ENCODE results near the gene ATP5F1D.
A peak's percentile ranks its signal among the peaks of the same experiment; 100 is the strongest.

The ATP5F1D gene

DNA sequence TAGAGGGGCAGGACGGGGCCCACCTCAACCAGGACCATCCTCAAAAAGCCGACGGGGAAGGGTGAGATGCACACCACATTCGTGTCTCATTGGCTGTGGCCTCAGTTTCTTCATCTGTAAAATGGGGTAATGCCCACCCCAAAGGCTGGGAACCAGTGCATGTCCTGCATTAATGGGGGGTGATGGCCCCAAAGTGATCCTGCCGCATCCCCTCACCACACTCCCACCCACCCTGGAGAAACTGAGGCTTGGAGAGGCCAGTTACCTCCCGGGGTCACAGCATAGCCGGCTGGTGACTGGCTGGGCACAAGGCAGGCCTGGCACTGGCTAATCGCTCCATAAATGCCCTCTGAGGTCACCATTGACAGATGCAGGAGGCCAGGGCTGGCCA is 6.2 kb downstream of the ATP5F1D start:
- peak overlapping the region; percentile 29 for H3K4me3 ChIP-seq (ENCODE audit: control insufficient read depth, low read depth, low read length)
- no peak for DNase-seq (ENCODE audit: low read depth)
- TF ChIP-seq, protein P1, sequence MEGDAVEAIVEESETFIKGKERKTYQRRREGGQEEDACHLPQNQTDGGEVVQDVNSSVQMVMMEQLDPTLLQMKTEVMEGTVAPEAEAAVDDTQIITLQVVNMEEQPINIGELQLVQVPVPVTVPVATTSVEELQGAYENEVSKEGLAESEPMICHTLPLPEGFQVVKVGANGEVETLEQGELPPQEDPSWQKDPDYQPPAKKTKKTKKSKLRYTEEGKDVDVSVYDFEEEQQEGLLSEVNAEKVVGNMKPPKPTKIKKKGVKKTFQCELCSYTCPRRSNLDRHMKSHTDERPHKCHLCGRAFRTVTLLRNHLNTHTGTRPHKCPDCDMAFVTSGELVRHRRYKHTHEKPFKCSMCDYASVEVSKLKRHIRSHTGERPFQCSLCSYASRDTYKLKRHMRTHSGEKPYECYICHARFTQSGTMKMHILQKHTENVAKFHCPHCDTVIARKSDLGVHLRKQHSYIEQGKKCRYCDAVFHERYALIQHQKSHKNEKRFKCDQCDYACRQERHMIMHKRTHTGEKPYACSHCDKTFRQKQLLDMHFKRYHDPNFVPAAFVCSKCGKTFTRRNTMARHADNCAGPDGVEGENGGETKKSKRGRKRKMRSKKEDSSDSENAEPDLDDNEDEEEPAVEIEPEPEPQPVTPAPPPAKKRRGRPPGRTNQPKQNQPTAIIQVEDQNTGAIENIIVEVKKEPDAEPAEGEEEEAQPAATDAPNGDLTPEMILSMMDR (IDR thresholded peaks at IDR 0.05; ENCODE audit: control insufficient read depth, insufficient read depth, low read depth, low read length, missing control alignments), result no peak

GRCh38 chr19:1248139-1248785 is 6.7 kb downstream of the ATP5F1D start, which contains the start of gene MIDN:
Gene MIDN (plus strand): TSS chr19:1248583. CDS start chr19:1250297, 1,714 bp downstream.
- no peak for DNase-seq (ENCODE audit: low read depth)
- H3K4me3 ChIP-seq (ENCODE audit: control insufficient read depth, low read depth, low read length), result peak within 1 kb of the TSS; percentile 68
- TF ChIP-seq, protein P1 (IDR thresholded peaks at IDR 0.05; ENCODE audit: control insufficient read depth, insufficient read depth, low read depth, low read length, missing control alignments), result peak; percentile 30

GRCh38 chr19:1248786-1249297 is 7.3 kb downstream of the ATP5F1D start:
- H3K4me3 ChIP-seq (ENCODE audit: control insufficient read depth, low read depth, low read length), result peak overlapping the region; percentile 68
- TF ChIP-seq, protein P1 (IDR thresholded peaks at IDR 0.05; ENCODE audit: control insufficient read depth, insufficient read depth, low read depth, low read length, missing control alignments), result peak; percentile 42
- DNase-seq (ENCODE audit: low read depth), result no peak

DNA sequence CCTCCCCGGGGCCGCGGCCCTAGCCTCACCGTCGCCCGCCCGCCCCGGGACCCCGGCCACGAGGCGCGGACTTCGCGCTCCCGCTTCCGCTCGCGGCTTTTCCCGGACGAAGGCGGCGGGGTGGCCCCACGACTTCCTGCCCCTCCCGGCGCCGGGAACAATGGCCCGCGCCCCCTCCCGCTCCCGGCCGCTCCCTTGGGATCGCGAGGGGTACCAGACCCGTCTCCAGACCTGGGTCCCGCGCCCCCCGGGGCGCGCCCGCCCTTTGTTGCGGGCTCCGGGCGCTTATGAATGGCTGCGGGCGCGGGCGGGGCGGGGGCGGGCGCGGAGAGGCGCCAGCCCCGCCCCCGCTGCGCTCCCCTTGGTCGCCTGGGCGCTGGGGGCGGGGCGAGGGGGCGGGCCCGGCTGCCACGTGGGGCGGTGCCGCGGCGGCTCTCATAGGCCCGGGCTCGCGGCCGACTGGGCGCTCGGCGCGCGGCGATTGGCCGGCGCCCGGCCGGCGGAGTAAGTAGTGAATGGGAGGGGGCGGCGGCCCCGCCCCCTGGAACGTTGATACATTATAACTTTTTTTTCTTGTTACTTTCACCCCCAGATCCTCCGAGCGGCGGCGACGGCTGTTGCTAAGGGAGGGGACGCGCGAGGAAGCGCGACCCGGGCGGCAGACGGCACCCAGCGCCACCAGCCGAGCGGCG is 7.9 kb downstream of the ATP5F1D start:
- peak overlapping the region; percentile 68 for H3K4me3 ChIP-seq (ENCODE audit: control insufficient read depth, low read depth, low read length)
- peak; percentile 87 for DNase-seq (ENCODE audit: low read depth)
- TF ChIP-seq, protein P1 (IDR thresholded peaks at IDR 0.05; ENCODE audit: control insufficient read depth, insufficient read depth, low read depth, low read length, missing control alignments), result no peak

GRCh38 chr19:1249990-1250436 is 8.5 kb downstream of the ATP5F1D start:
- TF ChIP-seq, protein P1 (IDR thresholded peaks at IDR 0.05; ENCODE audit: control insufficient read depth, insufficient read depth, low read depth, low read length, missing control alignments), result no peak
- H3K4me3 ChIP-seq (ENCODE audit: control insufficient read depth, low read depth, low read length), result peak overlapping the region; percentile 56
- DNase-seq (ENCODE audit: low read depth), result no peak

DNA sequence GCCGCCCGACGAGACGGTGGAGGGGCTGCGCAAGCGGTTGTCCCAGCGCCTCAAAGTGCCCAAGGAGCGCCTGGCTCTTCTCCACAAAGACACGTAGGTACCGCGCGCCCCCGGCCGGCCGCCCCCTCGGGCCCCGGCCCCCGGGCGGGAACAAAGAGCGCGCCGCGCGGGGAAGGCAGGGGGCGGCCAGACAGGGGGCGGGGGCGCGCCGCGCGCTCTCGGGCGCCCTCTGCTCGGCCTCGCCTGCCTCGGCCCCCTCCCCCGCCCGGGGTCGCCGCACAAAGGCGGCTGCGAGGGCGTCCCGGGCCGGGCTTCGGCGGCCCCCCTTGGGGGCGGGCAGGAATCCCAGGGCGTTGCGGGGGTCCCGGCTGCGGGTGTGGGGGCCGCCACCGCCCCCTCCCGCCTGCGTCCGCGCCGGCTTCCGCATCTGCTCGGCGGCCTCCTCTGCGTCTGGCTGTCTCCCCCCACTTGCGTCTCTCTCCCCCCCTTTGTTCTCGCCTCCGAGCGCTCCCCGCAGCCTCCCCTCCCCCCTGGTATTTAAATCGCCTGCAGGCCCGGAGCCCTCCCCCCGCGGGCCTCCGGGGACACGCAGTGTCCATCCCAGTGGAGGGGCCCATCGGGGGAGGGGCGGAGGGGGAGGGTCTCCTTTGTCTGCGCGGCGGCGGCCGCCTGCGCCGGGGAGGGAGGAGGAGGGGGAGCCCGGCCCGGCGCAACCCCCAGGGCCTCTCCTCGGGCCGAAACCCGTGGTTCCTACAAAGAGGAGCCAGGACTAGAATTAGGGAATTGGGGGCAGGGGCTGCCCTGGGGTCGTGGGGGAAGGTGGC is 9.1 kb downstream of the ATP5F1D start:
- DNase-seq (ENCODE audit: low read depth), result no peak
- TF ChIP-seq, protein P1 (IDR thresholded peaks at IDR 0.05; ENCODE audit: control insufficient read depth, insufficient read depth, low read depth, low read length, missing control alignments), result no peak
- H3K4me3 ChIP-seq (ENCODE audit: control insufficient read depth, low read depth, low read length), result peak overlapping the region; percentile 56
